Caco-2 (cell line): Measurements from ENCODE around the gene ADD3. TPM values are rescaled to one million over a fixed set of nuclear protein-coding genes. Genes with fewer than 3 reads are reported as not detected.

ENCODE experiments used
- BruUV-seq: library from RNA; stranded (reverse); fragments of 400-500 nt; replicated peaks from 2 replicates; lab custom pipeline; 2021; lab: Mats Ljungman, UMichigan
- CTCF ChIA-PET: fragments of 300-600 bp; sonication (Branson Sonifier 250); formaldehyde crosslinking; loops from one replicate; lab custom pipeline; 2022; ENCODE audit warnings: antibody characterized with exemption; lab: Charles Lee
- POLR2A ChIA-PET: fragments of 300-600 bp; sonication (Branson Sonifier 250); formaldehyde crosslinking; loops from one replicate; lab custom pipeline; 2022; ENCODE audit warnings: antibody characterized with exemption; lab: Charles Lee
- DNase-seq, 2 experiments: peaks; one replicate each; pipeline versions ENCODE4 v3.0.0 to v3.0.0-alpha.2; 2020 to 2022
- H3K27me3 ChIP-seq: replicated peaks from 2 replicates; pipeline ENCODE4 v1.6.0; 2011; ENCODE audit warnings: low read length; ENCODE audit not compliant: control insufficient read depth, insufficient read depth
- H3K36me3 ChIP-seq: 2 replicates; pipeline ENCODE4 v1.5.1; 2011; ENCODE audit warnings: low read length; ENCODE audit not compliant: control insufficient read depth, insufficient read depth
- H3K4me1 ChIP-seq: fragments of 250-450 bp; sonication (Bioruptor Pico); 2 replicates; pipeline ENCODE4 v1.5.1; 2020; ENCODE audit warnings: mild to moderate bottlenecking
- H3K4me3 ChIP-seq: 2 replicates; pipeline ENCODE4 v1.5.1; 2011; ENCODE audit warnings: low read depth, mild to moderate bottlenecking, control low read depth, low read length
- H3K9me3 ChIP-seq: fragments of 250-450 bp; sonication (Bioruptor Pico); 2 replicates; pipeline ENCODE4 v1.5.1; 2020; ENCODE audit warnings: mild to moderate bottlenecking, moderate library complexity
- H3K27ac Mint-ChIP-seq: one replicate; pipeline ENCODE4 v1.8.0; 2022; ENCODE audit warnings: mixed read lengths; ENCODE audit not compliant: unreplicated experiment
- H3K27me3 Mint-ChIP-seq: one replicate; pipeline ENCODE4 v1.8.0; 2022; ENCODE audit warnings: mixed read lengths; ENCODE audit not compliant: insufficient read depth, unreplicated experiment
- H3K36me3 Mint-ChIP-seq: one replicate; pipeline ENCODE4 v1.8.0; 2022; ENCODE audit warnings: mild to moderate bottlenecking, mixed read lengths; ENCODE audit not compliant: insufficient read depth, unreplicated experiment
- H3K4me1 Mint-ChIP-seq: one replicate; pipeline ENCODE4 v1.8.0; 2022; ENCODE audit warnings: low read depth, mixed read lengths; ENCODE audit not compliant: unreplicated experiment
- H3K4me3 Mint-ChIP-seq: one replicate; pipeline ENCODE4 v1.8.0; 2022; ENCODE audit warnings: mild to moderate bottlenecking, moderate library complexity, mixed read lengths; ENCODE audit not compliant: unreplicated experiment
- H3K9me3 Mint-ChIP-seq: one replicate; pipeline ENCODE4 v1.8.0; 2022; ENCODE audit warnings: mixed read lengths; ENCODE audit not compliant: unreplicated experiment
- CTCF ChIP-seq, 2 experiments: fragments of 200-600 bp in 1 of 2; IDR thresholded peaks; 1 replicate in 1 of 2; 2 replicates in 1 of 2; pipeline versions ENCODE4 v1.5.1 to v1.8.0; 2011 to 2022; ENCODE audit warnings: antibody characterized with exemption in 1 of 2, control low read depth in 1 of 2, inconsistent platforms in 1 of 2, low read depth in 1 of 2, low read length in 1 of 2, mild to moderate bottlenecking in 1 of 2, moderate library complexity in 1 of 2; ENCODE audit not compliant: insufficient read depth in 1 of 2, severe bottlenecking in 1 of 2, unreplicated experiment in 1 of 2
- intact Hi-C: fragments of 100-400 bp; cut with micrococcal nuclease; formaldehyde crosslinking; loops from one replicate; pipeline ENCODE4 v1.10.0; 2022; ENCODE audit not compliant: unreplicated experiment
- total RNA-seq: library from RNA; stranded (reverse); gene quantifications from 2 replicates; pipeline ENCODE4 v1.2.3, GENCODE V29; 2022

The ADD3 gene
- total RNA-seq, 1 experiment from 2014 or later, result 264 TPM

- H3K9me3 Mint-ChIP-seq, result no peaks in the 10 kb centered on the region
- TF ChIP-seq CTCF (IDR thresholded peaks at IDR 0.05; ENCODE audit: insufficient read depth in 1 of 2, low read depth in 1 of 2, low read length in 1 of 2, severe bottlenecking in 1 of 2, unreplicated experiment in 1 of 2), result no peak
- H3K36me3 Mint-ChIP-seq, result peaks cover 10% of the 10 kb centered on the region
- no peak overlapping the region for H3K4me3 Mint-ChIP-seq
- no peaks in the 10 kb centered on the region for H3K9me3 ChIP-seq
- no peaks in the 10 kb centered on the region for H3K36me3 ChIP-seq
- peak overlapping the region; percentile 33 for H3K27ac Mint-ChIP-seq
- no peaks in the 10 kb centered on the region for H3K27me3 Mint-ChIP-seq
- no peak for DNase-seq
- H3K4me1 ChIP-seq, result no peaks in the 10 kb centered on the region
- H3K27me3 ChIP-seq, result no peaks in the 10 kb centered on the region
- intact Hi-C loops, result no loop called here
- peaks cover 7% of the 10 kb centered on the region for H3K4me1 Mint-ChIP-seq
- CTCF ChIA-PET, result no interaction called here
- POLR2A ChIA-PET, result interaction anchor here (0.5 kb wide), 1 partner anchor 60 kb away, joined by 6 read pairs; no protein-coding TSS in a partner anchor
- BruUV-seq, result no TSS peak
- H3K4me3 ChIP-seq, result no peak overlapping the region
Measured at GRCh38 chr10:110150981-110151380, 143.2 kb downstream of the ADD3 start.

- no TSS peak for BruUV-seq
- POLR2A ChIA-PET, result interaction anchor here (0.5 kb wide), 1 partner anchor 59 kb away, joined by 6 read pairs; no protein-coding TSS in a partner anchor
- H3K4me1 ChIP-seq, result no peaks in the 10 kb centered on the region
- Mint-ChIP-seq H3K4me3 (no peak overlapping the region), H3K27me3 (no peaks in the 10 kb centered on the region), H3K36me3 (peaks cover 10% of the 10 kb centered on the region), H3K4me1 (peaks cover 7% of the 10 kb centered on the region), H3K27ac (peak overlapping the region; percentile 33), H3K9me3 (no peaks in the 10 kb centered on the region)
- no peak for TF ChIP-seq CTCF (IDR thresholded peaks at IDR 0.05; ENCODE audit: insufficient read depth in 1 of 2, low read depth in 1 of 2, low read length in 1 of 2, severe bottlenecking in 1 of 2, unreplicated experiment in 1 of 2)
- no peaks in the 10 kb centered on the region for H3K27me3 ChIP-seq
- no peak overlapping the region for H3K4me3 ChIP-seq
- no peaks in the 10 kb centered on the region for H3K36me3 ChIP-seq
- no peaks in the 10 kb centered on the region for H3K9me3 ChIP-seq
- intact Hi-C loops, result no loop called here
- DNase-seq, result no peak
- CTCF ChIA-PET, result no interaction called here
Measured at GRCh38 chr10:110151467-110151866, 143.7 kb downstream of the ADD3 start.

- no peaks in the 10 kb centered on the region for H3K9me3 ChIP-seq
- H3K4me1 Mint-ChIP-seq, result peaks cover 7% of the 10 kb centered on the region
- TF ChIP-seq CTCF (IDR thresholded peaks at IDR 0.05; ENCODE audit: insufficient read depth in 1 of 2, low read depth in 1 of 2, low read length in 1 of 2, severe bottlenecking in 1 of 2, unreplicated experiment in 1 of 2), result no peak
Measured at GRCh38 chr10:110151971-110152370, 144.2 kb downstream of the ADD3 start.

More at GRCh38 chr10:110151971-110152370, 144.2 kb downstream of the ADD3 start:
- CTCF ChIA-PET, result no interaction called here
- H3K9me3 Mint-ChIP-seq, result no peaks in the 10 kb centered on the region
- H3K4me3 ChIP-seq, result no peak overlapping the region
- no peaks in the 10 kb centered on the region for H3K36me3 ChIP-seq
- no peaks in the 10 kb centered on the region for H3K4me1 ChIP-seq
- H3K27ac Mint-ChIP-seq, result peak overlapping the region; percentile 33
- peaks cover 10% of the 10 kb centered on the region for H3K36me3 Mint-ChIP-seq
- POLR2A ChIA-PET, result no interaction called here
- no peak overlapping the region for H3K4me3 Mint-ChIP-seq
- no peaks in the 10 kb centered on the region for H3K27me3 ChIP-seq
- intact Hi-C loops, result no loop called here
- DNase-seq, result no peak
- BruUV-seq, result no TSS peak
- no peaks in the 10 kb centered on the region for H3K27me3 Mint-ChIP-seq
